ENCODE measurements around the gene PTPN13.

The PTPN13 gene

DNA sequence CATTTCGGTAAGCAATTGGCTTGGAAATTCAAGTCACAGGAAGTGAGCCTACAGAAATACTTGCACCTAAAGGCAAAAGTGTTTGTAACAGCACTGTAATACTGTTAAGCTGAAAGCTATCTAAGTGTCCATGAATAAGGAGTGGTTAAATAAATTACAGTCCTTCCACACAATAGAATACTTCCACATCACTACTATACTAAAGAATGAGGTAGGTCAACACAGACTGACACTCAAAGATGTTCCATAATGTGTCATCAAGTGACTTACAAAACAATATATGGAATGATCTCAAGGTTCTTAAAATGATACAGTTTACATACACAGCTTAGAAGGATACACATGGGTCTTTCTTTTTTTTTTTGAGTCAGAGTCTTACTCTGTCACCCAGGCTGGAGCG lies 228.0 kb downstream of the PTPN13 start:
- no peak for DNase-seq

DNA sequence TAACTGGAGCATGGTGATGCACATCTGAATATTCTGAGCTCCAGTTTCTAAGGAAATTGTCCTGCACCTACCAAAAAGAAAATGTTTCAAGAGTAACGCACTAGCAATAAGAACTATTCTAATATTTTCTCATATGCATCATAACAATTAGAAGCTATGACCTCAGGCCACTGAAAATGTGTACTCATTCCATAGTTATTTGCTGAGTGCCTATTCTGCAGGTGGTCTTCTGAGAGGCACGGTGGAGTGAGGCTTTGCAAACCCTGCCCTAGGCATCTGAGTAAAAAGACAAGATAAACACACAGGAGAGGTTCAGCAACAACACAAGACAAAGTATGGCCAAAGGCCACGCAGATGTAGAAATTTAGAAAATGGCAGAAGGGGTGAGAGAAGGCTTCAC lies 231.4 kb downstream of the PTPN13 start:
- no peak for DNase-seq

DNA sequence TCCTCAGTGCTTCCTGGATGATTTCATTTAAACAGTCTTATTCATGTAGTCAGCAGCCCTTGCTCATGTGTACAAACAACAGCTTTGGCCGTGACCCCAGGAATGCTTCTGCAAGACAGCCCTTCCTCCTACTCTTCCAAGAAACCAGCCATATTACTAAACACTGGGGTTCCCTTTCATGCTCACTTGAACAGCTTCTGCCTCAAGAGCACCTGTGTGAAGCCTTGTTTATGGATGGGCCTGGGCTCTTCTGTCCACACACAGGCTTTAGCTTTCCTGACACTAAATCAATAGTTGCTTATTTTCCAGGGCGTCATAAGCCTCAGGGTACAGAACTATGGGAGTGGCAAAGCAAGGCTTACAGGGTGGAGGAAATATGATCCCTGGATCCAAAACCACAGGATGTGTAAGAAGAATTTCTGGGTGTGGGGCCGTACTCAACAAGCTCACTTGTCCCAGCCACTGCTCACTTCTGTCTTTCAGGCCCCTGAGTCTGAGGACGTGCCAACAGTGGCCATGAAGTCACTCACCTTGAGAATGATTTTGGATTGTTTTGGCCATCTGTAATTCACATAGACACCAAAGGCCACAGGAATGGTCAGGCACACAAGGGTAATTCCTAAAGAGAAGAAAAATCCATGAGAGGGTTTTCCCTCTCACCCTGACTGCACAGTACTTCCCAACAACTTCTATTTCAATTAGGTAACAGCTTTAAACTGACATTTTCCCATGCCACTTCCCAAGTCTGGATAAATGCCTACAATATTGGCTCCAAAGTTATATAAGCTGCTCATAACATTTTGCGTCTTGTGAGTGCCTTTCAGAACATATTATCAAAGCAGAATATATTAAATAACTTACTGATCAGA lies 237.4 kb downstream of the PTPN13 start:
- no peak for DNase-seq

DNA sequence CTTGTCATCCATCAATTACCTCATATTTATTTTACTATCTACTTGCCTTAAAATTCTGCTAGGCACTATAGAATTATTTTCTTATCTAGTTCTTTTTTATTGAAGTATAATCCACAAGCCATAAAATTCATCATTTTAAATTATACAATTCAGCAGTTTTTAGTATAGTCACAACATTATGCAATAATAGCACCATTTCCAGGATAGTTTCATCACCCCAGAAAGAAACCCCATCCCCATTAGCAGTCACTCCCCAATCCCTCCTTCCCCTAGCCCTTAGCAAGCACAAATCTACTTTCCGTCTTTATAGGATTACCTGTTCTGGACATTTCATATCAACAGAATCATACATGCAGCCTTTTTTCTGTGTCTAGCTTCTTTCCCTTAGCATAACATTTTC lies 239.5 kb downstream of the PTPN13 start:
- DNase-seq = no peak

DNA sequence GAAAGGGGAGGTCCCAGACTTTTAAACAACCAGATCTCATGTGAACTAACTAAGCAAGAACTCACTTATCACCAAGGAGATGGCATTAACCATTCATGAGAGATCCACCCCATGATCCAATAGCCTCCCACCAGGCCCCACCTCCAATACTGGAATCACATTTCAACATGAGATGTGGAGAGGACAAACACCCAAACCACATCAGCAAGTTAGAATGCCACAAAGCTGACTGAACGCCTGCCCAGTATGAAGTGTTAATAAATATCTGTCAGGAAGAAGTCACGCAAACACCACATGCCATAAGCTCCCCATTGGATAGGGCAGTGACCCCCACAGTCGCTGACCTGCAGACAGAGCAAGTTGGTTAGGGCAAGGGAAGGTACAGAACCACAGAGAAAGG lies 240.8 kb downstream of the PTPN13 start:
- no peak for DNase-seq

DNA sequence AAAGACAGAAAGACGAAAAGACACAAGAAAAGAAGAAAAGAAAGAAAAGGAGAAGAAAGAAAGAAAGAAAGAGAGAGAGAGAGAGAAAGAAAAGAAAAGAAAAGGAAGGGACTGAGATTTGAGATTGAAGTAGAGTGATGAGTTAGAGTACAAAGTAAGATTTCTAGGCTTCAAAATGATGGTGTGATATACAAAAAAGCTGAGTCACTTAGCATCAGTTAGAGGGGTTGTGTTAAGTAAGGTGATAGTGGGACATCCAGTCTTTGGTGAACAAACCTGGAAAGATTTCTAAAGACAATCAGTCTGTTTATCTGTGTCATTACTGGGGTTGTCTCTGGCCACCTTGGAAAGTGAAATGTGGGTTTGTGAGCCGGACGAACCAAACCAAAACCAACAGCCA lies 241.6 kb downstream of the PTPN13 start:
- DNase-seq = no peak

DNA sequence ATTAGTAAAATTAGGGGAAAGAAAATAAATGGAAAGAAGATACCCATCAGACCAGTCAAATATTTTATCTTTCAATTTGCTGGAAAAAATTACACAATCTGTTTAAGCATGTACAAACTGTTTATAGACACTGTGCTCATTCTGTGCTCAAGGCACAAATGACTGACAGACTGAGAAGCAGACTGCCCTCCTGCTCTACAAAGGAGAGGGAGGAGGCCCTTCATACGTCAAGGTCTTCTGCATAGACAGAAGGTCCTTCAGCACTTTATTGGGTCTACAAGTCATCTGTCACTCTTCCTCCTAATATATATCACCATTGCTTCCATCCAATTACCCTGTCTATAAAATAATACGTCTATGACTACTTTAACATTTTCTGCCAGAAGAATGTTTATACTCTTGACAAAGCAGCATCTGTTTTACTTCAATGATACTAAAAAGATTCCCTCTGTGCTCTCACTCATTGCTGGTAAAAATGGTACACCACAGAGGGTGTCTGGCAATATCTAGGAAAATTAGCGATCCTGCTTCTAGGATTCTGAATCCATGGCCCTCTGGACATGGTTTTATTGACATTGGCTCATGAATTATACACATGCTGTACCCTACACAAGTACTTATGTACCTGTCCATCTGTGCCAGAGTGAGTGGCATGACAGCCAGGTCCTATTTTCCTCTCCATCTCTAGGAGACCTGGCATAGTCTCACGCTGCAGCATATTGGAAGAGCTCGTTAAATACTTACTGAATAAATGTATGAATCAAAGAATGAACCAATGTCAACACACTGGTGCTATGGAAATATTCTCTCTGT lies 243.8 kb downstream of the PTPN13 start:
- DNase-seq = no peak

DNA sequence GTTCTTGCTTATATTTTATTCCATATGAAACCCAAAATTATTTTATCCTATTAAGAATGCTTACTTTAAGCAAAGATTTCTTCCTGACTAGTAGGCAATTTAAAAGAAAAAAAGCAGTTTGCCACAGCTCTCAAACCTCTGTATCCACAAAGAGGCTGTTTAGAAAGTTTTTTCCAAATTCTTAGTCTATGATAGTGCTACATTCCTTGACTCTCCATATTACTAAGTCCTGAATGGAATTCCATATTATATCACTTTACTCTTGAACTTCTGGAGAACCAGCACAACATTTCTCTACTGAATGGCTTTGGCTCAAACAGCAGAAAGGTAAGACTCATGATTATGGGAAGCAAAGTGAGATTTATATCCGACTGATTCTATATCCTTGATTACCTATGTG lies 246.7 kb downstream of the PTPN13 start:
- DNase-seq = no peak

DNA sequence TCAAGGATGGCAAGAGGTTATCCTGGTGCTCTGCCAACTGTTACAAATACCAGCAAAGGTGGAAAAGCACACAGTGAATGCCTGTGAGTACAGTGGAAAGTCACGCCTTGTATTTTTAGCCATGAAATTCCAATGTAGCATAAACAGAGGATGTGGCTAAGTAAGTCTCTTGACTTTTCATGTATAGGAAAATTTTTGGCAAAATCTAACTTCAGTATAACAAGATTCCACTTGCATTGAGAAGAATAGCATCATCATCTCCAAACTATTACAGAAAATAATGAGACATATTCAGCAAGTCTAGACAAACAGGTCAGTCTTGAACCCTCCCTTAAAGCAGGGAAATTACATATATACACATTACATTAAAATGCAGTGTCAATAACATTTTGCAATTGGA lies 247.2 kb downstream of the PTPN13 start:
- DNase-seq = no peak

DNA sequence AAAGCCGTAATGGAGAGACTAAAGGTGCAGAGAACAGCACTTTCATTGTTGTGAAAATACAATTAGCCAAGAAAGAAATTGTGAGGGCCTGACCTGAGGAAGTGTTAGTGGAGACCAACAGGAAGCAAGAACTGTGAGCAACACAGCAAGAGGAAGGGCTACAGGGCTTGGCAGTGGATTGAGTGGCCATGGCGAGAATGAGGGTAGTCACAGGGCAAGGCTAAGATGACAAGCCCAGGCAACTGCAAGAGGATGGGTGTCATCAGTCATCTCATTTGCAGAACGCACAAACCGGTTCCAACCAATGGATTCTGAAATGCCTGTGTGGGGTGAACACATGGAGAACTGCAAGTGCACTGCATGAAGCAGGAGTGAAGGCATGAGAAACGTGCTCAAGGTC lies 251.5 kb downstream of the PTPN13 start:
- no peak for DNase-seq

DNA sequence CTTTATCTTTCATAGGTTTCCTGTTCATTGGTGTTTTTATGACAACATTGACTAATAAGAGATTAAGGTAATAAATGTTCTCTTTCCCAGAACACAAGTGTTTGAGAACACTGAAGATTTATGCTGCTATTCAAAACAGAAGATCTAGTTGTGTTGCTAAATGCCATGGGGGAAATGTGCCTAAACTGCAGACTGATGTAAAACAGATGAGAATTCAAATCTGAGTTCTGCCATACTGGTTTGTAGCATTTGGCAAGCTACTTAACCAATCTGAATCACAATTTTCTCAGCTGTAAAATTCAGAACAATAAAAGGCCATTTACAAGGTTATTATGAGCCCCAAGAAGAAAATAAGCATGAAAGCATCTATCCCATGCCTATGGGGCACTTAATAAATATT lies 252.8 kb downstream of the PTPN13 start:
- no peak for DNase-seq

DNA sequence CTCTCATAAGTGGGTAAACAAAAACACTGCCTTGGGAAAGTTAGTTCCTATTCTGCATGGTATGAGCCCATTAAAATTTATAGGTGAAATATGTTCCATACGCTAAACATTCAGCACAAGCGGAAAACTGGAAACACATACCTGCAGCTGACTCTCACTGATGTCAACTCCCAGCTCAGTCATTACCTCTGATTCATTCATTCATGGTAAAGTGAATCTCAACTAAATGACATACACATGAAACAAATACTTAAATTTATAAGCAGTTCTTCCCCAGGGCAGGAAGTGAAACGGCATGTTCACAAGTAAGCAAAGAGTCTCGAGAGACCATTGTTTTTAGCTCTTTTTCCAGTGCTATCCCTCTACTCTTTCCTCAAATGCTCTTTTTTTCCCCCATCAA lies 253.5 kb downstream of the PTPN13 start:
- DNase-seq = no peak

DNA sequence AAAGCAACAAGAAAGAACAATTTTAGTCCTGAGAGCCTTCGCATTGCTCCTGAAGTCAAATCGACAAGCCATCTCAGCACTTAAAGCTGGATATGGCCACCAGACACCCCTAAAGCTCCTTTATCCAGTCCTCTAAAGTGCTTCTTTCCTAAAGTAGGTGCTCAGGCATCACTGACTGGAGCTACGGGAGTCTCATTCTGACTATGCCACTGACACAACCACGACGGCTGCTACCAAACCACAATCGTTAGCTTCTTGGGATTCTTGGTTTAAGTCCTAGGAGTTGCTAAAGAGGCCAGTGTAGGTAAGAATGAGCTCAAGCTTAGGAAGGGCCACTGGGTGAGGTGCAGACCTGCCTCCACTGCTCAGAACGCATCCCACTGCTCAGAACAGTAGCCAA lies 254.0 kb downstream of the PTPN13 start:
- no peak for DNase-seq

DNA sequence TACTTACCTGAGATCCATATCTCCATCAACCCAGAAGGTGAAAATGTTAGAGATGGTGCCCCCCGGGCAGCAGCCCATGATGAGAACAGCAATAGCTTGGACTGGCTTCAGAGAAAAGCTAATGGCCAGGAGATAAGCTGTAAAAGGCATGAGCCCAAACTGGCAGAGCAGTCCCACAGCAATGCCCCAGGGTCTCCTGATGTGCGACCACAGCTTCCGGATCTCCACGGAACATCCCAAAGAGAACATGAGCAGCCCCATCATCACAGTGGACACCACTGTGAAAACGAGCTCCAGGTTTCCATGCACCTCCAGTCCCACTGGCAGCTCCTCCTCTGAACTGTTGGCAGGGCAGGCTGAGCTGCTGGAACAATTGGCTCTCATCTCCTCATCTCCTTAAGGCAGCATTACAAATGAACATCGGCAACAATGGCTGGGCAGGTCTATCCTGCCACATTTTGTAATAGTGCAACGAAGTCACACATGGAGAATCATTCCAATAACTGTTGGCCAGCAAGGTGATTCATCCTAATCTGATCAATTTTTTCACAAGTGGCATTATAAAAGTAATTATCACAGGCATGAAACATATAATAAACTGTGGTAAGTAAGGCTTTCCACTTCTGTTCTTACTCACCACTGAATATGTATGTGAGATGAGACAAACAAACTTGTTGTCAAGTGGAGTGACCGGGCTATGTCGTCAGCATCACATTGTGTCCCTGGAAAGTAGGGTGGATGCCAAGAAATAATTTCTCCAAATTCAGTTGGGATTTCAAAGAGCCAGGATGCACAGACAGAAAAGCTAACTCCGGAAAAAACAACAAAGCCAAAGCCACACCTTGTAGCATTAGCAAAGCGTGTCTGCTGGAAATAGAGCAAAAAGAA lies 254.9 kb downstream of the PTPN13 start, which contains the start of gene SLC10A6:
SLC10A6 (minus strand) TSS at position 653 of the 888 bp plus-strand sequence; CDS start at position 384, 269 bp downstream.
- DNase-seq = no peak

DNA sequence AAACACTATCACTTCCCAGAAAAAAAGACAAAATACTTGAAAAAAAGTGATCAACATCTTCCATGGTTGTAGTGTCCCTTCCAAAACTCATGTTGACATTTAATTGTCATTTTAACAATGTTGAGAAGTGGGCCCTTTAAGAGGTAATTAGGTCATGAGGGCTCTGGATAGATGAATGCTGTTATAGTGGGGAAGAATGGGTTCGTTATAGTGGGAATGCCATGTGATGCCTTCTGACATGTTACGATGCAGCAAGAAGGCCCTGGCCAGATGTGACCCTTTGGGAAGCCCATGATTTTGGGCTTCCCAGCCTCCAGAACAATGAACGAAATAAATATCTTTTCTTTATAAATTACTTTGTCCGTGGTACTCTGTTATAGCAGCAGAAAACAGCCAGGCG lies 259.1 kb downstream of the PTPN13 start:
- no peak for DNase-seq

DNA sequence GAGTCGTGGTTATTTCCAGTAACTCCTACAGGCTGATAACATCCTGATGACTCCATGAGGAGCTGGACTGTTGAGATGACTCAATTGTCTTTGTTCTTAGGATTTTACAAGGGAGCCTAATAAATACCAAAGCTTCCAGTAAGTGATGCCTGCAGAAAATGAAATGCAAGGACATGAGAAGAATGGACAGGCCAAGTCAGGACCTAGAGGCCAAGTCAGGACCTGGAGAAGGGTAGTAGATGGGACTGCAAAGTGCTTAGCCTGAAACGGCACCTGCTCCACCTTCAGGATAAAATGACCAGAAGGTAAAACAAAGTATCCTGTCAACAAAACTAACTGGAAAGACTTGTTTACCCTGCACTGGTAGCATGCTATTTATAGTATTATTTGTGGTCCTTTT lies 261.5 kb downstream of the PTPN13 start:
- no peak for DNase-seq

DNA sequence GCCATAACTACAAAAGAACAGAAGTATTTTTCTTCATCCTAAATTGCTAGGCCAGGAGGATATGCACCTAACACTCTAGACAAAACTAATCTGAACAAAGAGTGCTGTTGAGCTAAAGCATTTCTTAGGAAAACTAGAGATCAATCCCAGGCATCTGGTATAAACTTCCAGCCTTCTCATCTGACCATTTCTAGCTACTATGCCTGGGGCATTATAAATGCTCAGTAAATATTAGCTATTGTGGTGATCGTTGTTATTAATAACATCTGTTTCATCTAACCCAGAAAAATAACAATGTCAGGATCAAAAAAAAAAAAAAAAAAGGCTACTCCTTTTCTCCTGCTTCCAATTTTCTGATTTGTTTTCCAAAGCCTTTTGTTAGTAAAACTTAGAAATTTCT lies 262.8 kb downstream of the PTPN13 start:
- no peak for DNase-seq

DNA sequence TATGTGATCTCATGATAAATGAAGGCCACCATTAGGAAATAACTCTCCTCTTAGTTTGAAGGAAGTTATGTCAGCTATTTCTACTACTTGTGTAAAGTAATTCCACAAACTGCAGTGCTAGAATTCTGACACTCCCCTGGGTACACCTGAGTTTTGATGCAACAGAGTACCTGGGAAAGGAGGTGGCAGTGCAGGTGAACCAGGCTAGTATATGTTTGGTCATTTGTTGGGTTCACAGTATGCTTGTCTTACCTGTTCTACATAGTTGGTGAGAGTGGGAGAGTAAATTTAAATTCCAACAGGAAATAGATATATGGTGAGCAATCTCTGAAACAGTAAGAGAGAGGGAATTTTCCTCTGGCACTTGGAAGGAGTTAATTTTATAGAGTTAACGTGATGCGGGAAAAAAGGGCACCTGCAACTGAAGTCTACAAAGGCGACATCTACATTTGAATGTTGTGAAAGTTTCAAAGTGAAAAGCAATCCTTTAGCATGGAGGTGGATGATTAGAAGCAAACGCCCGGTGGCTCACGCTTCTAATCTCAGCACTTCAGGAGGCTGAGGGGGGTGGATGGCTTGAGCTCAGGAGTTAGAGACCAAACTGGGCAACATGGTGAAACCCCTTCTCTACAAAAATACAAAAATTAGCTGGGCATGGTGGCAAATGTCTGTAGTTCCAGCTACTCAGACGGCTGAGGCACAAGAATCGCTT lies 263.4 kb downstream of the PTPN13 start:
- DNase-seq = no peak

All from activated CD4-positive, alpha-beta T cell treated with anti-CD3 and anti-CD28 coated beads, Interleukin-2, amount 50 U/mL, for 4 hours (primary cell).